HepG2 (cell line): ENCODE data around the gene BMERB1. TPM values are rescaled to one million over a fixed set of nuclear protein-coding genes. Genes with fewer than 3 reads are reported as not detected.

Experiments
- ATAC-seq: fragments of 200-7000 bp; cut with Tn5 transposase; 3 replicates; pipeline ENCODE4 v1.9.1; 2020; ENCODE audit warnings: mild to moderate bottlenecking, moderate library complexity
- BruUV-seq: library from RNA; stranded (reverse); fragments of 400-500 nt; replicated peaks from 2 replicates; lab custom pipeline; 2021; lab: Mats Ljungman, UMichigan
- CTCF ChIA-PET: fragments of 300-600 bp; formaldehyde crosslinking; extraction: SDS; loops from one replicate; lab custom pipeline; 2021; ENCODE audit warnings: low total read pairs, inconsistent platforms, low intra/inter-chr PET ratio; lab: Yijun Ruan, JAX
- POLR2A ChIA-PET: fragments of 350-600 bp; sonication (Branson Sonifier 250); formaldehyde crosslinking; loops from one replicate; lab custom pipeline; 2020; ENCODE audit warnings: antibody characterized with exemption, inconsistent platforms; lab: Yijun Ruan, JAX
- DNase-seq: peaks from one replicate; pipeline ENCODE4 v3.0.0-alpha.2; 2015; ENCODE audit warnings: low spot score
- FAIRE-seq: peaks from 3 replicates; lab custom pipeline; 2011; peaks lifted over from hg19 to GRCh38; lab: Jason Lieb, UNC
- H2AFZ ChIP-seq: one replicate; pipeline ENCODE4 v1.6.1; 2011; ENCODE audit warnings: low read length, inconsistent platforms
- H3K27ac ChIP-seq: fragments of 300-600 bp; 3 replicates; pipeline ENCODE4 v1.8.0; 2011; ENCODE audit warnings: mixed run types, mild to moderate bottlenecking, mixed read lengths, low read length, inconsistent platforms; ENCODE audit not compliant: insufficient read depth; ENCODE audit errors: extremely low read length
- H3K27me3 ChIP-seq, 2 experiments: fragments of 200-600 bp in 1 of 2; 2 replicates in 1 of 2; 3 replicates in 1 of 2; pipeline versions ENCODE4 v1.6.0 to v1.8.0; 2011; ENCODE audit warnings: low read length in 2 of 2, mild to moderate bottlenecking in 2 of 2, moderate library complexity in 2 of 2, inconsistent platforms in 1 of 2; ENCODE audit not compliant: insufficient read depth in 2 of 2, control insufficient read depth in 1 of 2
- H3K36me3 ChIP-seq, 2 experiments: fragments of 200-600 bp in 1 of 2; replicated peaks in 1 of 2; 2 replicates in 1 of 2; 3 replicates in 1 of 2; pipeline versions ENCODE4 v1.5.1 to v1.8.0; 2011; ENCODE audit warnings: low read length in 2 of 2, inconsistent platforms in 1 of 2; ENCODE audit not compliant: insufficient read depth in 2 of 2, control insufficient read depth in 1 of 2
- H3K4me1 ChIP-seq: 2 replicates; pipeline ENCODE4 v1.5.1; 2012; ENCODE audit warnings: low read length, inconsistent platforms; ENCODE audit not compliant: insufficient read depth
- H3K4me2 ChIP-seq: 2 replicates; pipeline ENCODE4 v1.6.0; 2011; ENCODE audit warnings: low read depth, low read length, inconsistent platforms
- H3K4me3 ChIP-seq, 3 experiments: fragments of 200-600 bp in 1 of 3; sonication (generic), shearing (Covaris generic) in 1 of 3; replicated peaks in 1 of 3; 2 replicates each; pipeline ENCODE4 v1.5.1; 2011 to 2016; ENCODE audit warnings: low read length in 3 of 3, inconsistent platforms in 2 of 3, low read depth in 2 of 3, mild to moderate bottlenecking in 2 of 3, control low read depth in 1 of 3, mixed read lengths in 1 of 3; ENCODE audit not compliant: insufficient read depth in 1 of 3
- H3K79me2 ChIP-seq: one replicate; pipeline ENCODE4 v1.6.1; 2011; ENCODE audit warnings: low read length, inconsistent platforms; ENCODE audit not compliant: insufficient read depth
- H3K9ac ChIP-seq: 2 replicates; pipeline ENCODE4 v1.6.0; 2011; ENCODE audit warnings: mild to moderate bottlenecking, low read depth, low read length, inconsistent platforms; ENCODE audit not compliant: insufficient read depth
- H3K9me3 ChIP-seq: 2 replicates; pipeline ENCODE4 v1.5.1; 2012; ENCODE audit warnings: mild to moderate bottlenecking, low read length
- H4K20me1 ChIP-seq: 2 replicates; pipeline ENCODE4 v1.6.0; 2011; ENCODE audit warnings: inconsistent platforms, mild to moderate bottlenecking, low read length, moderate library complexity; ENCODE audit not compliant: insufficient read depth
- CHD2 ChIP-seq: IDR thresholded peaks from 2 replicates; pipeline ENCODE4 v1.6.1; 2011; ENCODE audit warnings: low read depth, low read length, improper control_type of control experiment
- HIVEP1 ChIP-seq: sonication (generic); formaldehyde crosslinking; IDR thresholded peaks from 2 replicates; pipeline ENCODE4 v1.4.0; 2020; ENCODE audit warnings: mild to moderate bottlenecking, missing genetic modification reagents
- NCOA5 ChIP-seq: sonication (generic); formaldehyde crosslinking; IDR thresholded peaks from 2 replicates; pipeline ENCODE4 v1.4.0; 2020; ENCODE audit warnings: missing genetic modification reagents
- RBAK ChIP-seq: sonication (generic); formaldehyde crosslinking; IDR thresholded peaks from 2 replicates; pipeline ENCODE4 v1.5.1; 2020; ENCODE audit warnings: mild to moderate bottlenecking, missing genetic modification reagents
- RERE ChIP-seq: IDR thresholded peaks from 2 replicates; pipeline ENCODE4 v1.6.1; 2016; ENCODE audit warnings: low read depth, missing genetic modification reagents, missing compliant biosample characterization
- SIX4 ChIP-seq: sonication (generic); formaldehyde crosslinking; IDR thresholded peaks from 2 replicates; pipeline ENCODE4 v1.4.0; 2020; ENCODE audit warnings: missing genetic modification reagents
- SOX5 ChIP-seq: IDR thresholded peaks from 2 replicates; pipeline ENCODE4 v1.6.1; 2016; ENCODE audit warnings: borderline replicate concordance
- SP4 ChIP-seq: sonication (generic); formaldehyde crosslinking; IDR thresholded peaks from 2 replicates; pipeline ENCODE4 v1.8.1; 2023; ENCODE audit warnings: mild to moderate bottlenecking, missing genetic modification reagents
- TFE3 ChIP-seq: IDR thresholded peaks from 2 replicates; pipeline ENCODE4 v1.6.1; 2016
- ZBTB42 ChIP-seq: sonication (generic); formaldehyde crosslinking; IDR thresholded peaks from 2 replicates; pipeline ENCODE4 v1.5.0; 2020; ENCODE audit warnings: mild to moderate bottlenecking, missing genetic modification reagents
- ZFP37 ChIP-seq: sonication (generic); formaldehyde crosslinking; IDR thresholded peaks from 2 replicates; pipeline ENCODE4 v1.4.0; 2020; ENCODE audit warnings: missing genetic modification reagents, borderline replicate concordance
- ZNF460 ChIP-seq: sonication (generic); formaldehyde crosslinking; IDR thresholded peaks from 2 replicates; pipeline ENCODE4 v1.5.1; 2020; ENCODE audit warnings: missing genetic modification reagents, mild to moderate bottlenecking, borderline replicate concordance
- ZNF720 ChIP-seq: sonication (generic); formaldehyde crosslinking; IDR thresholded peaks from 2 replicates; pipeline ENCODE4 v1.4.0; 2020; ENCODE audit warnings: missing genetic modification reagents
- WGBS: methylation state at CpG from one replicate; pipeline ENCODE4 v1.1.6; 2017; ENCODE audit warnings: low lambda C conversion rate; 5-methylcytosine and 5-hydroxymethylcytosine counted together
- in situ Hi-C: cut with HindIII; loops from 2 replicates; pipeline ENCODE4 v1.10.0; 2017; ENCODE audit warnings: low pct_unique_long_range_greater_than_20kb; ENCODE audit not compliant: extremely low pct_ligation_motif_present
- intact Hi-C: fragments of 100-400 bp; cut with micrococcal nuclease; formaldehyde crosslinking; loops from one replicate; pipeline ENCODE4 v1.10.0; 2022; ENCODE audit not compliant: unreplicated experiment
- polyA plus RNA-seq, 8 experiments: library from polyadenylated mRNA; depleted of rRNA in 3 of 8; stranded (reverse) in 7 of 8; unstranded in 1 of 8; fragments of >200 nt; fragmentation: Illumina TruSeq in 4 of 8; extraction: Trizol in 4 of 8; gene quantifications; 2 replicates each; pipeline versions ENCODE4 v1.2.1 to v1.2.3, GENCODE V29; 2011 to 2016; ENCODE audit warnings: low read depth in 4 of 8, missing spikeins in 1 of 8, mixed read lengths in 1 of 8; ENCODE audit not compliant: insufficient read depth in 1 of 8
- total RNA-seq, 5 experiments: library from RNA; depleted of rRNA; stranded (reverse); fragments of >200 nt; fragmentation: Illumina TruSeq; extraction: Trizol; gene quantifications; 2 replicates each; pipeline ENCODE4 v1.2.3, GENCODE V29; 2016; ENCODE audit warnings: low read depth in 1 of 5
- TF ChIP-seq, protein P1 (sequence below): sonication (generic); formaldehyde crosslinking; IDR thresholded peaks from 2 replicates; pipeline ENCODE4 v1.8.1; 2023; ENCODE audit warnings: missing genetic modification reagents, inconsistent platforms, borderline replicate concordance

BMERB1 gene
- total and polyA plus RNA-seq, 2 of the 13 experiments (the other 11 are each of a cell fraction or from before 2014, with no cell fraction given) = 1.4 TPM

GRCh38 chr16:15445450-15445849 lies 11.1 kb downstream of the BMERB1 start:
- FAIRE-seq (no peak), ATAC-seq (no peak), DNase-seq (no peak)
- intact Hi-C loops (no loop called here), in situ Hi-C loops (no loop called here)
- no peak overlapping the region for H3K9ac ChIP-seq
- H3K4me2 ChIP-seq = no peak overlapping the region
- H2AFZ ChIP-seq = no peak overlapping the region
- H3K79me2 ChIP-seq = no peaks in the 10 kb centered on the region
- BruUV-seq = no TSS peak
- H3K9me3 ChIP-seq = no peaks in the 10 kb centered on the region
- no peaks in the 10 kb centered on the region for H3K27me3 ChIP-seq
- ChIA-PET POLR2A (no interaction called here), CTCF (no interaction called here)
- H4K20me1 ChIP-seq = no peaks in the 10 kb centered on the region
- H3K27ac ChIP-seq = no peak overlapping the region
- TF ChIP-seq, protein P1, sequence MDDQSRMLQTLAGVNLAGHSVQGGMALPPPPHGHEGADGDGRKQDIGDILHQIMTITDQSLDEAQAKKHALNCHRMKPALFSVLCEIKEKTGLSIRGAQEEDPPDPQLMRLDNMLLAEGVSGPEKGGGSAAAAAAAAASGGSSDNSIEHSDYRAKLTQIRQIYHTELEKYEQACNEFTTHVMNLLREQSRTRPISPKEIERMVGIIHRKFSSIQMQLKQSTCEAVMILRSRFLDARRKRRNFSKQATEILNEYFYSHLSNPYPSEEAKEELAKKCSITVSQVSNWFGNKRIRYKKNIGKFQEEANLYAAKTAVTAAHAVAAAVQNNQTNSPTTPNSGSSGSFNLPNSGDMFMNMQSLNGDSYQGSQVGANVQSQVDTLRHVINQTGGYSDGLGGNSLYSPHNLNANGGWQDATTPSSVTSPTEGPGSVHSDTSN = no peak
- TF ChIP-seq ZFP37 (CRISPR knock-in tag) (no peak), SOX5 (CRISPR knock-in tag) (no peak), RERE (CRISPR knock-in tag) (no peak), RBAK (CRISPR knock-in tag) (no peak), TFE3 (no peak), CHD2 (no peak), HIVEP1 (CRISPR knock-in tag) (no peak), SP4 (CRISPR knock-in tag) (no peak), ZNF460 (CRISPR knock-in tag) (no peak), ZNF720 (CRISPR knock-in tag) (no peak), NCOA5 (CRISPR knock-in tag) (no peak), SIX4 (no peak), ZBTB42 (CRISPR knock-in tag) (no peak)
- H3K4me1 ChIP-seq = peaks cover 29% of the 10 kb centered on the region
- H3K4me3 ChIP-seq = no peak overlapping the region
- no peaks in the 10 kb centered on the region for H3K36me3 ChIP-seq
- 3% methylated on average over 1 of the region's 1 CpG for WGBS
